Activated T-helper 2 cell treated with anti-CD3 and anti-CD28 coated beads, Interferon-gamma antibody, Interleukin-2, Interleukin-4, amounts not matched to agents 10 μg/mL and 5 μg/mL and 100 μg/mL, durations not matched to agents 14 hours and 24 hours and 36 hours (primary cell): Measurements from ENCODE around the gene PDE2A. TPM values are rescaled to one million over a fixed set of nuclear protein-coding genes. Genes with fewer than 3 reads are reported as not detected.

Experiments used
- DNase-seq: peaks from one replicate; pipeline ENCODE4 v3.0.0; 2021; ENCODE audit warnings: low spot score
- H3K27ac Mint-ChIP-seq: one replicate; pipeline ENCODE4 v1.8.0; 2021; ENCODE audit warnings: mixed read lengths
- H3K27me3 Mint-ChIP-seq: one replicate; pipeline ENCODE4 v1.8.0; 2021; ENCODE audit warnings: low read depth, mixed read lengths
- H3K36me3 Mint-ChIP-seq: one replicate; pipeline ENCODE4 v1.8.0; 2021; ENCODE audit warnings: low read depth, mixed read lengths
- H3K4me1 Mint-ChIP-seq: one replicate; pipeline ENCODE4 v1.8.0; 2021; ENCODE audit warnings: low read depth, mixed read lengths
- H3K4me3 Mint-ChIP-seq: one replicate; pipeline ENCODE4 v1.8.0; 2021; ENCODE audit warnings: low read depth, mild to moderate bottlenecking, moderate library complexity, mixed read lengths
- H3K9me3 Mint-ChIP-seq: one replicate; pipeline ENCODE4 v1.8.0; 2021; ENCODE audit warnings: mixed read lengths
- intact Hi-C: fragments of 100-400 bp; cut with micrococcal nuclease; formaldehyde crosslinking; loops from one replicate; pipeline ENCODE4 v1.15.1; 2023
- total RNA-seq: library from RNA; stranded (reverse); gene quantifications from 2 replicates; pipeline ENCODE4 v1.2.3, GENCODE V29; 2022

PDE2A gene
- total RNA-seq, 1 donor from 2014 or later = 0.62 TPM

DNA sequence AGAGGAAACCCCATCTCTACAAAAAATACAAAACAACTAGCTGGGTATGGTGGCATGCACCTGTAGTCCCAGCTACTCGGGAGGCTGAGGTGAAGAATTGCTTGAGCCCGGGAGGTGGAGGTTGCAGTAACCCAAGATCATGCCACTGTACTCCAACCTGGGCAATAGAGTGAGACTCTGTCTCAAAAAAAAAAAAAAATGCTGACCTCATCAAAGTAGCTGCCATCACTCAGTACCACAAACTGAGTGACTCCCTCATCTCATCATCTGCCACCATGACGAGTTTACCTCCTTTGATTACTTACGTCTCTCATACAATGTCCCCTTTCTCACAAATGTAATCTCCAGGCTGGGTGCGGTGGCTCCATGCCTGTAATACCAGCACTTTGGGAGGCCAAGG, 122.7 kb downstream of the PDE2A start:
- DNase-seq = no peak
- intact Hi-C loops = loop anchor here (5.0 kb wide), 1 partner anchor 69 kb away; no protein-coding TSS in a partner anchor
- H3K27me3 Mint-ChIP-seq = peaks cover 14% of the 10 kb centered on the region
- H3K36me3 Mint-ChIP-seq = no peaks in the 10 kb centered on the region
- no peaks in the 10 kb centered on the region for H3K9me3 Mint-ChIP-seq
- peaks cover 5% of the 10 kb centered on the region for H3K4me1 Mint-ChIP-seq
- no peak overlapping the region for H3K4me3 Mint-ChIP-seq
- H3K27ac Mint-ChIP-seq = no peak overlapping the region

DNA sequence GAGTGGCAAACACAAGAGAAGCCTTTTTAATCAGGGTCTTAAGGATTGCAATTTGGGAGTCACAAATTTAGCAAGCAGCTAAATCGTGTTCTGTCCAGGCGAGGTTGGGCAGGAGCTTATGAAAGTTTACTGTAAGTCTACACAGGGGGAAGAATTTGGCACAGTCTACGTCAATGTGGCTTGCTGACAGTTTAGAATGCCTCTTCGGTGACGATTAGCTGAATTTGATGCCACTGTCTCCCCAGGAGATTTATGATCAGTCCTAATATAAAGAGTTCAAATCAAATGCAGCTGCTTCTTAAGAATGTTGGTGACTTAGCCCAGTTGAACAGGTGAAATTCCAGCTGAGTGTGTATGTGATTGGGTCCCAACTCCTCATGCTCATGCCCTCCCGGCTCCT, 125.8 kb downstream of the PDE2A start:
- DNase-seq = no peak
- Mint-ChIP-seq H3K9me3 (no peaks in the 10 kb centered on the region), H3K27ac (no peak overlapping the region), H3K36me3 (no peaks in the 10 kb centered on the region), H3K4me1 (peaks cover under 1% of the 10 kb centered on the region), H3K27me3 (peaks cover 25% of the 10 kb centered on the region), H3K4me3 (no peak overlapping the region)
- intact Hi-C loops = no loop called here

DNA sequence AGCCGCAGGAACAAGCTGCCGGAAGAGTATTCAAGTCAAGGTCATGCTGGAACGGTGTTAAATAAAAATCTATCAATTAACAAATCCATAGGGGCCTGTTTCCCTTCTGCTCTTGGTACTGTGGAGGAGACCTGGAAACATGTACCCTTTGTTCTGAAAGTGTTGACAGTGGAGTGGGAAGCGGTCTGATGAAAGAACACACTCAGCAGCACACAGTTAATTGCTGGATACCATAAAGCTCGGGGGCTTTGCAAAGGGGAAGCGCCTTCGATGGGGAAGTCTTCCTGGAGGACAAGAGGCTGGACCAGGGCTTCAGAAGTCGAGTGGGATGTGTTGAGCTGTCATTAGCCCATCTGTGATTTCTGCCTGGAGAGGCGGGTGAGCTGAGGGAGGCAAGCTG, 127.4 kb downstream of the PDE2A start:
- no peaks in the 10 kb centered on the region for H3K9me3 Mint-ChIP-seq
- peaks cover 25% of the 10 kb centered on the region for H3K27me3 Mint-ChIP-seq
- no peak overlapping the region for H3K4me3 Mint-ChIP-seq
- intact Hi-C loops = no loop called here
- no peaks in the 10 kb centered on the region for H3K36me3 Mint-ChIP-seq
- no peak for DNase-seq
- H3K4me1 Mint-ChIP-seq = no peaks in the 10 kb centered on the region
- no peak overlapping the region for H3K27ac Mint-ChIP-seq

DNA sequence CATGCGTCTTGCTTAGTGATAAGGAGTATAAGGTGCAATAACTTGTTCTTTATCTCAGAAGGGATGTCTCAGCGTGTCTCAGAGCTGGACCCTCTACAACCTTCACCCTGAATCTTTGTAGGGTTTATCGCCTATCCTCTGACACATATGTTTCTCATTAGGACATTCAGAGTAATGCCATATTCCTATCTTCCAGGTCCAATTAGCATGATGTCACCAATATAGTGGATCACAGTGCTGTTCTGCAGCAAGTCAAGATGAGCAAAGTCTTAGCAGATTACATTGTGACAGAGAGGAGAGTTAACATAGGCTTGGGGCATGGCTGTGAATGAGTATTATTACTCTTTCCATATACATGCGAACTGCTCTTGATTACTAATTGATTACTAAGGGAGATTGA, 129.6 kb downstream of the PDE2A start:
- DNase-seq = no peak
- Mint-ChIP-seq H3K27ac (no peak overlapping the region), H3K9me3 (no peaks in the 10 kb centered on the region), H3K36me3 (no peaks in the 10 kb centered on the region), H3K4me1 (no peaks in the 10 kb centered on the region), H3K4me3 (no peak overlapping the region), H3K27me3 (peaks cover 39% of the 10 kb centered on the region)
- intact Hi-C loops = no loop called here

DNA sequence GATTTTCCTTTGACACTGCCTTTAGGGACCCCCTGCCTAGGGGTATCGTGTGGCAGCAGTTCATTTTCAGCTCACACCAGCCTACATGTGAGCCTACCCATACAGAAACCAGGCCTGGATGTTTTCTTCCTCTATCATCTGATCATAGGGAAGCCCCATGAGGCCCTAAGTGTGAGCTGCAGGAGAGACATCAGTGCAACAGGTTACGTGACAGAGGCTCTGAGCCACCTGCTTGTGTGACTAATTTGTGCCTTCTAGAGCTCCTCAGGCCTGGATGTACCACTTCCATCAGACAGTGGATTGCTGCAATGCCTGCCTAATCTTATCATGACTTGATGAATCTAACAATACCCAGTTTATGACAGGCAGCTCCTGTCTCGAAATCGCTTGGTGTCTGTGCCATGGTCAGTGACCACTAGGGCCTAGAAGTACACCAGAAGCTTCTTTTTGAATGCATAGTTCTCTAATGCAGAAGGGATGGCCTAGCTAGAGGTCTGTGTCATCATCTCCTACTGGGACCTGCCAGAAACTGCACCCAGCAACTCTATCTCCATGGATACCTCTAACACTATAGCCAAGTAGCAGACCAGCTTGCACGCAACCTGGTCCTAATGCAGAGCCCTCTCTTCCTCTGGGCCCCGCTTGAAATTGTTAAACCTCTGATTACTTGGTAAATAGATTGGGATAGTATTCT, 130.2 kb downstream of the PDE2A start:
- Mint-ChIP-seq H3K4me1 (no peaks in the 10 kb centered on the region), H3K4me3 (no peak overlapping the region), H3K27ac (no peak overlapping the region), H3K36me3 (no peaks in the 10 kb centered on the region), H3K27me3 (peaks cover 45% of the 10 kb centered on the region), H3K9me3 (no peaks in the 10 kb centered on the region)
- DNase-seq = no peak
- intact Hi-C loops = no loop called here

DNA sequence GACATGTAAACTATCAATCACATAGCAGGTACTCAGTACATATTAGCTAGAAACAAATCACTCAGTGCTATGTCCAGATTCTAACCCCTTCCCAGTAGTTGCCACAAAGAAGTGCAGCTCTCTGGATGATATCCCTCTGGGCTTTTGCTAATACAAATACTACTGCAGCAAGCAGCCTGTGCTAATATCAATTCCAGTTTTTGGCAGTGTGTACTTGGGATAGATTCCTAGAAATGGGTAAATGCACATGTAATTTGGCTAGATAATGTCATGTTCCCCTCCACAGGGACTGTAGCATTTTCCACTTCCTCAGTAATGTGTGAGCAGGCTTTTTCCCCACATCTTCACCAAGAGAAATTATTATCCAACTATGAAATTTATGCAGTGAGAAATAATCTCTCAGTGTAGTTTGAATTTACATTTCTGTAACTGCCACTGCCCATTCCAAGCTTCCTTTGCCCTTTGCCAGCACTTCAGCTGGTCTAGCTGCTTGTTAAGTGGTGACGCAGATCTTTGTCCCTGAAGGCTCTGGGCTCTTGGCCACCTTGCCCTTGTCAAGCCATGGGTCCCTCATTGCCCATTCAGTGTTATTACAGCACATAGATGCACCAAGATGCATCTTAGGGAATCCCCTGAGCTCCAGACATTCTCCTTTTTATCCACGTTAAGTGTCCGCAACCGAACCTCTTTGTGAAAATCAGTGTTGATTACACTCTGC, 132.8 kb downstream of the PDE2A start:
- DNase-seq = no peak
- H3K27ac Mint-ChIP-seq = no peak overlapping the region
- peaks cover 43% of the 10 kb centered on the region for H3K27me3 Mint-ChIP-seq
- H3K36me3 Mint-ChIP-seq = no peaks in the 10 kb centered on the region
- H3K4me3 Mint-ChIP-seq = no peak overlapping the region
- H3K9me3 Mint-ChIP-seq = no peaks in the 10 kb centered on the region
- no peaks in the 10 kb centered on the region for H3K4me1 Mint-ChIP-seq
- intact Hi-C loops = no loop called here

DNA sequence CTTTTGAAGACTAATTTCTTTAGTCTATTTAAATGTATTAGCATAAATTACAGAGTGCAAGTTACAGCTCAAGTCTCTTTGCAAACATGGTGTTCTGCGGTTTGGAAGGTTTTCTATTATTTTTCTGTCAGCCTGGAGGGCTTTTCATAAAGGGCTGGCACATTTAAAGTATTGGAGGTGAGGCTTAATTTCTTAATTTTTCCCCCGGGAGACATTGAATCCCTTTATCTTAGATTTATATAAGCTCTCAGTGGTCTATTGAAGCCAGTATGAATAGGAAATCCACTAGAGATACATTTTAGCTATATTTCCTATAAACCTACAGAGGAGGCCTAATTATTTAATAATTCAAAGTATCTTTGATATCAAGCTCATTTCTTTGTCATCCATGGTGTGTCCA, 137.2 kb downstream of the PDE2A start:
- no peak overlapping the region for H3K4me3 Mint-ChIP-seq
- no peak for DNase-seq
- H3K27me3 Mint-ChIP-seq = peaks cover 51% of the 10 kb centered on the region
- H3K27ac Mint-ChIP-seq = no peak overlapping the region
- no peaks in the 10 kb centered on the region for H3K4me1 Mint-ChIP-seq
- intact Hi-C loops = no loop called here
- no peaks in the 10 kb centered on the region for H3K9me3 Mint-ChIP-seq
- no peaks in the 10 kb centered on the region for H3K36me3 Mint-ChIP-seq

DNA sequence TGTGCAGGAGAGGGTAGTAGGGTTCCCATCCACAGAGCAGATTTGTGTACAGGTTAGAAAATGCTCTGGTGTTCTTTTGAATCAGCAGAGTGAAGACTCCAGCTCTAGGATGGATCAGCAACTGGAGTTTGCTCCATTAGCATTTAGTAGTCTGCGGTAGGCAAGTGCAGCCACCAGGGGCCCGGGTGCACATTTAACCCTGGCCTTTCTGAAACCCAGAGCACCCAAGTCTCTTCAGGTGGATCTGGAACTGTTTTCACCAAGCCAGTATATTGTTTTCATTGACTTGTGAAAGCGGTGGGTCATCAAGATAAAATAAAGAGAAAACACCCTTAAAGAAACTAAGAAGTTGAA, 139.1 kb downstream of the PDE2A start:
- Mint-ChIP-seq H3K9me3 (no peaks in the 10 kb centered on the region), H3K4me1 (no peaks in the 10 kb centered on the region), H3K27ac (no peak overlapping the region), H3K27me3 (peaks cover 53% of the 10 kb centered on the region), H3K36me3 (no peaks in the 10 kb centered on the region), H3K4me3 (no peak overlapping the region)
- intact Hi-C loops = no loop called here
- DNase-seq = no peak

DNA sequence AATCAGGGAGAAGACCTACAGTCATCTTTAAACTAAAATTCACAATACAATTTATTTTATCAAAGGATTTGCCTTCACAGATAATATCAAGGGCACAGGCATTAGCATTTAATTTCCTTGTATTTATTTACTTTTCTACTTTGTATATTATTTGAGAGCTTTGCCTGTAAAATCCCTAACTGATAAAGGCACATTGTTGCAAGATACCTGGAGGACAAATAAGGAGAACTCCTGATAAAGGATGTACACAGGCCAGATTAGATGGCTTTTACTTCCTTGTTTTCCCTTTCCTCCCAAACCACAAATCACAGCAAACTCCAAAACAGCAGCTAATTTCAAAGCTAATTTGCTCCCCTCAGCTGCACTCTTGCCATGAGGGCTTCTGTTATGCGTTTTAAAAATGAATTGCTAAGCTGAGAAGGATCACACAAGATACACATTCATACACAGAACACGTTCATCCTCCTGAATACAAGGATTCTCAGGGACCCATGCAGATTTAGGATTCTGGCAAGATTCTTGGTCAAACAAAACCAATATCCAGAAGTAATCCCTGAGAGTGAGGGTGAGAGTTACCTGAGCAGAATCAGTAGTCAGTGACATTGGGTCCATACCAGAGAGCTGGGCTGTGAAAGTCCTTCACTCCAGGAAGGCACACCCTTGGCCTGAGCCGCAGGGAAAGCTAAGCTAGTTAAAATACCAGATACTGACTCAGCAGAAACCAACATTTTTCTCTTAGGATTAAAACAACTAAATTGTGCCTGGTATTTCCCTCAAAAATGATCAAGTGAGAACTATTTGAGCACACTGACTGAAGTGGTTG, 139.6 kb downstream of the PDE2A start:
- H3K9me3 Mint-ChIP-seq = no peaks in the 10 kb centered on the region
- H3K27ac Mint-ChIP-seq = no peak overlapping the region
- H3K27me3 Mint-ChIP-seq = peaks cover 50% of the 10 kb centered on the region
- H3K4me3 Mint-ChIP-seq = no peak overlapping the region
- no peaks in the 10 kb centered on the region for H3K36me3 Mint-ChIP-seq
- intact Hi-C loops = no loop called here
- no peaks in the 10 kb centered on the region for H3K4me1 Mint-ChIP-seq
- no peak for DNase-seq

DNA sequence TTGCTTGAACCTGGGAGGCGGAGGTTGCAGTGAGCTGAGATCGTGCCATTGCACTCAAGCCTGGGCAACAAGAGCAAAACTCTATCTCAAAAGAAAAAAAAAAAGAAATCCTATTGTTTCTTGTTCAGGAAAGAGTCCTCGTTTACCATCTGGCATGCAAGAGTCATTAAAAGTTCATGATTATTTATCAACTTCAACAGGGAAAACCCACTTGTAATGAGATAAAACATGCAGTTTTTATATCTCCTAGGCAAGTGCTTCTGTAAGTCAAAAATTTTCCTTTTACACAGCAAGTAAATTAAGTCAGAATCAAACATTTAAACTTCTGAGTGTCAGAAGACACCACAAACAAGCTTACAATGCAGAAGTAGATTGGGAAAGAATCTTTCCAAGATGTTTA, 145.2 kb downstream of the PDE2A start:
- intact Hi-C loops = loop anchor here (10.0 kb wide), 1 partner anchor 446 kb away; no protein-coding TSS in a partner anchor
- Mint-ChIP-seq H3K4me1 (peaks cover 2% of the 10 kb centered on the region), H3K27ac (no peak overlapping the region), H3K27me3 (peaks cover 31% of the 10 kb centered on the region), H3K4me3 (no peak overlapping the region), H3K36me3 (no peaks in the 10 kb centered on the region), H3K9me3 (no peaks in the 10 kb centered on the region)
- DNase-seq = no peak

DNA sequence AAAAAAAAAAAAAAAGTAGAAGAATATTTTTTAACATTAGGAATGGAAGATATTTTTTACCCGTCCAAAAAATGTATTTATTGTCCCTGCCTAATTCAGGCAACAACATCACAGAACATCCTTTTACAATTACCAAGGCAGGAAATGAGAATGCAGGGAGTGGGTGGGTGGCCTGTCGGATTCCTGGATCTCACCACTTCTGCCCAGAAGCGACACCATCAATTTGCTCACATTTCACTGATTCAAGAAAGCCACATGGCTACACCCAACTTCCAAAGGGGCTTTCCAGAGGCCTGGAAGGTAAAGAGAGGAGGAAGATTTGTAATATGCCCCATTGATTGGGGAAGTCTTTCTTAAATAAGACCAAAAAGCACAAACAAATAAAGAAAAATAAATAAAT, 146.1 kb downstream of the PDE2A start:
- intact Hi-C loops = loop anchor here (10.0 kb wide), 1 partner anchor 447 kb away; no protein-coding TSS in a partner anchor
- Mint-ChIP-seq H3K27ac (no peak overlapping the region), H3K27me3 (peaks cover 34% of the 10 kb centered on the region), H3K36me3 (no peaks in the 10 kb centered on the region), H3K4me3 (no peak overlapping the region), H3K4me1 (peaks cover 2% of the 10 kb centered on the region), H3K9me3 (no peaks in the 10 kb centered on the region)
- no peak for DNase-seq
